ENCODE data around the gene CSTF1. TPM values are rescaled to one million over a fixed set of nuclear protein-coding genes. Genes with fewer than 3 reads are reported as not detected.

CSTF1 gene
- total and polyA plus RNA-seq, 2 of the 4 experiments (the other 2 are of a cell fraction) = 48.8 to 105 TPM

DNA sequence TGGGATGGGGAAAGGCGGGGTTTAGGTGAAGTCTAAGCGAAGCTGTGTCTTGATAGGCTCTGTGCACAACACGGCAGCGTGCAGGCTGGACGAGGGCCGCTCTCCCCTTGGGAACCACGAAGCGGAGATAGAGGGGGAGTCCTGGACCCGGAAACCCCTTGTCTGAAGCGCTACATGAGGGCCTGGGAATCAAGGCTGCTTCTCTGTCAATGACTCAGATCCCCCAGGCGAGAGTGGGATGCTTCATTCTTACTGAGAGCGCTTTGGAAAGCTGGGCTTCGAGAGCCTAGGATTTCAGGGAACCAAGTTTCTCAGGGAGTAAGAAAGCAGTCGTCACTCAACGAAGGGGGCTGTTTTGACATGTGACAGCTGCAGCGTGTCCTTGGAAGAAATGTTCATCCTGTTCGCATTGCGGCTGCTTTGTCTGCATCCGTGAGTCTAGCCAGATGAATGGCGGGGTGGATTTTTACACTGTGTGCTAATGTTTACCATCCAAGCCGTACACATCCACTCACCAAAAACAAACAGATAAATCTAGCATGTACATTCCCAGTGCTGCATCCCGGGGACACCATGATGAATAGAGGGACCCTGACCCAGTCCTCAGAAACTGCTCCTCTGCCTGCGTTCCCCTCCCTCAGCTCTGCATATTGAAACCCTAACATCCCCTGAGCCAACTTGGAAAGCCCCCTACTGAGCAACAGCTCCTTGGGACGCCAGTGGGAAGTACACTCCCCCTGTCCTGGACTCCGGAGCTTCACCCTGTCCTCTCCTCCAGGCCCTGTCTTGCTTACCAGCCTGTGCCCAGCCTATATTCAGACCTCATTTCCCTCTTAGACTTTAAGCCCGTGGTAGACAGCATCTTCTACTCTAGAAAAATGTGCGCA, 51.5 kb downstream of the CSTF1 start:
- DNase-seq (peak; percentile 90), ATAC-seq (ENCODE audit: low read depth) (peak; percentile 9)
- no peaks in the 10 kb centered on the region for H4K20me1 ChIP-seq (ENCODE audit: insufficient read depth, low read length)
- peak overlapping the region; percentile 75 for H3K56ac ChIP-seq (ENCODE audit: extremely low read depth, insufficient read depth, low read length)
- H2AK5ac ChIP-seq (ENCODE audit: low read depth, low read length) = peak overlapping the region; percentile 96
- peak overlapping the region; percentile 98 for H3K14ac ChIP-seq (replicated peaks; ENCODE audit: low read depth, low read length)
- ChIA-PET POLR2A (ENCODE audit: unreplicated experiment) (interaction anchor here (0.6 kb wide), 1 partner anchor 50 kb away, joined by 3 read pairs; no protein-coding TSS in a partner anchor), CTCF (no interaction called here)
- no TSS peak for BruUV-seq (replicated peaks)
- H4K8ac ChIP-seq (ENCODE audit: low read depth in 2 of 2, low read length in 2 of 2) = peak overlapping the region; percentile 90 to 98
- H3K9me3 ChIP-seq (ENCODE audit: control insufficient read depth, insufficient read depth, low read length) = no peaks in the 10 kb centered on the region
- peaks cover 8 to 36% of the 10 kb centered on the region in 2 experiments; a peak in 3 of 4 replicates for H3K79me1 ChIP-seq (ENCODE audit: low read depth in 1 of 2, low read length in 2 of 2)
- dilution Hi-C loops (cut with HindIII; ENCODE audit: low sequenced_read_pairs, unreplicated experiment) (no loop called here), intact Hi-C loops (cut with micrococcal nuclease) (no loop called here), in situ Hi-C loops (cut with MboI; ENCODE audit: low sequenced_read_pairs) (no loop called here)
- peak overlapping the region; percentile 8 for H3K9ac ChIP-seq (ENCODE audit: low read depth, low read length)
- peak overlapping the region; percentile 74 for H2AFZ ChIP-seq (replicated peaks; ENCODE audit: low read length, poor library complexity)
- H3K4me3 ChIP-seq (ENCODE audit: insufficient read depth, low read depth, low read length) = no peak overlapping the region
- H3K4ac ChIP-seq (ENCODE audit: low read depth, low read length) = peak overlapping the region; percentile 98
- H2BK15ac ChIP-seq (ENCODE audit: low read depth, low read length) = peak overlapping the region; percentile 90; the same call in 2 of the 3 replicates
- peaks cover 19% of the 10 kb centered on the region for H3K9me1 ChIP-seq (ENCODE audit: insufficient read depth, low read length)
- peak overlapping the region; percentile 86 for H2BK5ac ChIP-seq (ENCODE audit: low read depth, low read length, poor library complexity, severe bottlenecking)
- peak overlapping the region; percentile 83 for H2AK9ac ChIP-seq (replicated peaks; ENCODE audit: low read depth, low read length, poor library complexity)
- peak overlapping the region; percentile 86 for H3K27ac ChIP-seq (ENCODE audit: insufficient read depth, low read length)
- peak overlapping the region; percentile 84 for H4K5ac ChIP-seq (ENCODE audit: low read depth, low read length)
- H2BK20ac ChIP-seq (ENCODE audit: low read depth, low read length) = peak overlapping the region; percentile 97
- peak overlapping the region; percentile 99 for H4K91ac ChIP-seq (ENCODE audit: insufficient read depth, low read depth, low read length)
- 13% methylated on average over 10 of the region's 27 CpGs; no CpG with 5 or more reads in 1 of the 2 experiments for WGBS, 2 experiments (ENCODE audit: extremely low coverage in 2 of 2, insufficient read length in 1 of 2)
- H2BK120ac ChIP-seq (ENCODE audit: low read depth, low read length) = peak overlapping the region; percentile 99
- peak overlapping the region; percentile 98 for H3K23ac ChIP-seq (ENCODE audit: low read depth, low read length)
- H3K27me3 ChIP-seq (ENCODE audit: control insufficient read depth, insufficient read depth, low read length) = no peaks in the 10 kb centered on the region
- peaks cover 25% of the 10 kb centered on the region for H3K4me1 ChIP-seq (ENCODE audit: control insufficient read depth, insufficient read depth, low read length)
- peaks cover 11% of the 10 kb centered on the region; the same call in 1 of the 2 replicates for H3K36me3 ChIP-seq (ENCODE audit: control insufficient read depth, insufficient read depth, low read length)
- H3K18ac ChIP-seq (ENCODE audit: low read depth, low read length) = peak overlapping the region; percentile 89
- peak overlapping the region; percentile 47 for H3K4me2 ChIP-seq (ENCODE audit: low read depth, low read length)
- TF ChIP-seq, protein P1, sequence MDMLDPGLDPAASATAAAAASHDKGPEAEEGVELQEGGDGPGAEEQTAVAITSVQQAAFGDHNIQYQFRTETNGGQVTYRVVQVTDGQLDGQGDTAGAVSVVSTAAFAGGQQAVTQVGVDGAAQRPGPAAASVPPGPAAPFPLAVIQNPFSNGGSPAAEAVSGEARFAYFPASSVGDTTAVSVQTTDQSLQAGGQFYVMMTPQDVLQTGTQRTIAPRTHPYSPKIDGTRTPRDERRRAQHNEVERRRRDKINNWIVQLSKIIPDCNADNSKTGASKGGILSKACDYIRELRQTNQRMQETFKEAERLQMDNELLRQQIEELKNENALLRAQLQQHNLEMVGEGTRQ (IDR thresholded peaks at IDR 0.05; ENCODE audit: low read depth, low read length) = 0 out of 2 replicates have a peak, but pooled peaks have one; percentile 2
- TF ChIP-seq POLR2A (IDR thresholded peaks at IDR 0.05; ENCODE audit: low read depth, low read length) = no peak
- no peak for TF ChIP-seq BHLHE40 (IDR thresholded peaks at IDR 0.05; ENCODE audit: low read depth, low read length)
- TF ChIP-seq, protein P2, sequence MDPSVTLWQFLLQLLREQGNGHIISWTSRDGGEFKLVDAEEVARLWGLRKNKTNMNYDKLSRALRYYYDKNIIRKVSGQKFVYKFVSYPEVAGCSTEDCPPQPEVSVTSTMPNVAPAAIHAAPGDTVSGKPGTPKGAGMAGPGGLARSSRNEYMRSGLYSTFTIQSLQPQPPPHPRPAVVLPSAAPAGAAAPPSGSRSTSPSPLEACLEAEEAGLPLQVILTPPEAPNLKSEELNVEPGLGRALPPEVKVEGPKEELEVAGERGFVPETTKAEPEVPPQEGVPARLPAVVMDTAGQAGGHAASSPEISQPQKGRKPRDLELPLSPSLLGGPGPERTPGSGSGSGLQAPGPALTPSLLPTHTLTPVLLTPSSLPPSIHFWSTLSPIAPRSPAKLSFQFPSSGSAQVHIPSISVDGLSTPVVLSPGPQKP (IDR thresholded peaks at IDR 0.05; ENCODE audit: borderline replicate concordance, low read depth, low read length) = no peak
- TF ChIP-seq RCOR1 (IDR thresholded peaks at IDR 0.05; ENCODE audit: insufficient replicate concordance, low read length) = no peak
- TF ChIP-seq RFX5 (IDR thresholded peaks at IDR 0.05; ENCODE audit: low read depth, low read length) = no peak
- peak; percentile 66 for TF ChIP-seq FOS (IDR thresholded peaks at IDR 0.05; ENCODE audit: low read depth, low read length)
- no peak for TF ChIP-seq MAZ (IDR thresholded peaks at IDR 0.05; ENCODE audit: borderline replicate concordance, low read depth, low read length)
- no peak for TF ChIP-seq NFE2L2 (IDR thresholded peaks at IDR 0.05; ENCODE audit: low read depth, low read length)
- 0 out of 2 replicates have a peak, but pooled peaks have one; percentile 45 for TF ChIP-seq CHD1 (IDR thresholded peaks at IDR 0.05; ENCODE audit: low read depth, low read length)
- TF ChIP-seq SMC3 (IDR thresholded peaks at IDR 0.05; ENCODE audit: low read depth, low read length) = no peak
- TF ChIP-seq MAFK (IDR thresholded peaks at IDR 0.05; ENCODE audit: low read depth, low read length) = no peak
- TF ChIP-seq RAD21 (IDR thresholded peaks at IDR 0.05; ENCODE audit: low read length) = peak; percentile 14
